ENCODE measurements around the gene ZNF639. TPM values are rescaled to one million over a fixed set of nuclear protein-coding genes. Genes with fewer than 3 reads are reported as not detected.
"Not testable (repeated sequence)": the region's sequence is repeated elsewhere in the genome, so short reads cannot be mapped to it uniquely, and the experiment has no call there.

Gene ZNF639
- polyA plus RNA-seq, 3 donors from 2014 or later = 40.0 to 54.8 (median 46.7) TPM

DNA sequence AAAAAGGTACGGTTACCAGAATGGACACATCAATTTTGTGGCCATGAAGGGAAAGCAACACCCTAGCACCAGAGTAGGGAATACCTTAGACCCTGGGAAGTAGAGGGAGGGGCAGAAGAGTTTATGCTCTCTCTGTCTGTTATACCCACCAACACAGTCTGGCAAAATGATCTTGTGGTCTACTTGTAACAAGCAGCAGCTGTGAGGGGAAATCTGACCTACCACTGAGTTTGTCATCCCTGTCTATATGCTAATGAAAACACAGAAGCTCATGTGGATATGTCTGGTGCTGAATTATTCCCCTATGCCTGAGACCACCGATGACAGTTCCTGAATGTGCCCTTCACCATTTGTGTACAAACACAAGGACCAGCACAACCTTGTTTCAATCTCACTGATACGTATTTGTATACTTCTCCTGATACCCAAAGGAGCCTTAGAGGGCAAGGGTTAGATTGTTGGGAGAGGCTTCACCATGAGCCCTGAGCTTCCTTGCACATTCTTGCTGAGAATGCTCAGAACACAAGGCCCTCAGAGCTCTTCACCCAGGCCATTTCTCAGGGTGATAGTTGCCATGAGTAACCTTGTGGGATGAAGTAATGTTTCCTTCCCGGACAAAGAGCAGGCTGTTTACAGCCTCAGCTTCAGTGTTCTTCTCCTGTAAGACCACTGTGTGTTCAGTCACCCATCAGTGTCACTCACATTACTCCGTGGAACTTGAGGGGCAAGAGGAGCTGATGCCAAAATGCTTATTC, 24.7 kb upstream of the ZNF639 start:
- no peaks in the 10 kb centered on the region for H3K36me3 Mint-ChIP-seq
- no peaks in the 10 kb centered on the region for H3K9me3 Mint-ChIP-seq

GRCh38 chr3:179299316-179299715, 23.5 kb upstream of the ZNF639 start:
- Mint-ChIP-seq H3K4me3 (no peak overlapping the region), H3K27ac (no peak overlapping the region), H3K27me3 (ENCODE audit: low read depth in 3 of 3) (peaks cover 0 to 5% (median 3%) of the 10 kb centered on the region in 3 donors), H3K4me1 (no peaks in the 10 kb centered on the region), H3K36me3 (no peaks in the 10 kb centered on the region), H3K9me3 (no peaks in the 10 kb centered on the region)
- no peak for DNase-seq

More for the DNA sequence above, 24.7 kb upstream of the ZNF639 start:
- no peaks in the 10 kb centered on the region for H3K4me1 Mint-ChIP-seq
- H3K27ac Mint-ChIP-seq = no peak overlapping the region
- no peak overlapping the region for H3K4me3 Mint-ChIP-seq
- H3K27me3 Mint-ChIP-seq (ENCODE audit: low read depth in 3 of 3) = peaks cover under 1 to 5% (median 3%) of the 10 kb centered on the region in 3 donors
- no peak for DNase-seq

DNA sequence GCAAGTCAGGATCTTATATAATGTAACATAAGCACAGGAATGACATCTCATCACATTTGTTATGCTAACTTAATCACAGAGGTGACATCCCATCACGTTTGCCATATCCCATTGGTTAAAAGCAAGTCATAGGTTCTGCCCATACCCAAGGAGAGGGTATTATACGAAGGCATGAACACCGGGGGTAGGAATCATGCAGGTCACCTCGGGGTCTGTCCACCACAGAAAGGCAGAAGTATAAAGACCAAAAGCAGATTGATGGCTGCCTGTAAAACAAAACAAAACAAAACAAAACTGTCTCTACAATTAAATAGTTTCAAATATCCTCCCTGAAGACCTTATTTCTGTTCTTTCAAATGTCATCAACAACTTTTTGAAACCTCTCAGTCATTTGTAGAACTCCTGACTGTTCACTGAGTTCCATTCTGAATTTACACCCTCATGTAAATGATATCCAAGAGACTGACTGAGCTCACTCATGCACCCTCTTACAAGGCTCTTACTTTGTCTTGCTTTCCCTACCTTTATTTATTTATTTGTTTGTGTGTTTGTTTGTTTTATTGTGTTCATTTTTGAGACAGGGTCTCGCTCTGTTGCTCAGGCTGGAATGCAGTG, 22.7 kb upstream of the ZNF639 start:
- H3K4me3 Mint-ChIP-seq = no peak overlapping the region
- no peaks in the 10 kb centered on the region for H3K36me3 Mint-ChIP-seq
- H3K4me1 Mint-ChIP-seq = no peaks in the 10 kb centered on the region
- H3K27me3 Mint-ChIP-seq (ENCODE audit: low read depth in 3 of 3) = peaks cover 0 to 3% (median 3%) of the 10 kb centered on the region in 3 donors
- DNase-seq = no peak
- H3K9me3 Mint-ChIP-seq = no peaks in the 10 kb centered on the region
- H3K27ac Mint-ChIP-seq = no peak overlapping the region

- DNase-seq = no peak
- Mint-ChIP-seq H3K36me3 (no peaks in the 10 kb centered on the region), H3K9me3 (no peaks in the 10 kb centered on the region), H3K4me1 (no peaks in the 10 kb centered on the region), H3K4me3 (no peak overlapping the region), H3K27me3 (ENCODE audit: low read depth in 3 of 3) (peaks cover 0 to 6% (median 3%) of the 10 kb centered on the region in 3 donors), H3K27ac (no peak overlapping the region)
Observed at GRCh38 chr3:179301645-179302044, 21.2 kb upstream of the ZNF639 start.

DNA sequence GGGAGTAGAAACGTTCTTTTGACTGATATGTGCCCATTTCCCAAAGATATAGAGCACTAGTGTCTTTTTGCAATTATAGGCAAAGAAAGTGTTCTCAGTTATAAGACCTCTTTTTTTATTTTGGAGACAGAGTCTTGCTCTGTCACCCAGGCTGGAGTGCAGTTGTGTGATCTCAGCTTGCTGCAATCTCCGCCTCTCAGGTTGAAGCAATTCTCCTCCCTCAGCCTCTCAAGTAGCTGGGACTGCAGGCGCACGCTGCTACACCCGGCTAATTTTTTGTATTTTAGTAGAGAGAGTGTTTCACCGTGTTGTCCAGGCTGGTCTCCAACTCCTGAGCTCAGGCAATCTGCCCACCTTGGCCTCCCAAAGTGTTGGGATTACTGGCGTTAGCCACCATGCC, 20.7 kb upstream of the ZNF639 start:
- H3K27me3 Mint-ChIP-seq (ENCODE audit: low read depth in 3 of 3) = peaks cover 0 to 4% (median 1%) of the 10 kb centered on the region in 3 donors
- no peaks in the 10 kb centered on the region for H3K9me3 Mint-ChIP-seq

DNA sequence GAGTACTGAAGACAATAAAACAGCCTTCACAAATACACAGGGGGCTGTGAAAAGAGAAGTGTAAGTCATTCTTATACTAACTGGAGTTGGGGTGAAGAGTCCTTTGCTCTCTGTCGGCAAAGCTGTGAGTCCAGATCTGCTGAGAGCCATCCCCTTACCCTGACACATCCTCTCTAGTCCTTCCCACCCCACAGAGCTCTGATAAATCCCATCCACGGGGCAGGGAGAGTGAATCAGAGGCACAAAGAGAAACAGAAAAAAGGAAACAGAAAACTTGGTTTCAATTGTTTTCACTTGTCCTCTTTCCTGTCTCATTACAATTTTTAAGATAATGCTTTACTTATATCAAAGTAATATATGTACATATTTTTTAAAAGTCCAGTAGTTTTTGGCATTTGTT, 18.2 kb upstream of the ZNF639 start:
- Mint-ChIP-seq H3K27me3 (ENCODE audit: low read depth in 3 of 3) (peaks cover 0 to 4% (median 1%) of the 10 kb centered on the region in 3 donors), H3K9me3 (no peaks in the 10 kb centered on the region), H3K27ac (no peak overlapping the region), H3K4me3 (no peak overlapping the region), H3K4me1 (no peaks in the 10 kb centered on the region), H3K36me3 (no peaks in the 10 kb centered on the region)
- DNase-seq = no peak

More for the DNA sequence above, 20.7 kb upstream of the ZNF639 start:
- H3K4me1 Mint-ChIP-seq = no peaks in the 10 kb centered on the region
- no peaks in the 10 kb centered on the region for H3K36me3 Mint-ChIP-seq
- H3K27ac Mint-ChIP-seq = no peak overlapping the region
- H3K4me3 Mint-ChIP-seq = no peak overlapping the region
- DNase-seq = no peak

DNA sequence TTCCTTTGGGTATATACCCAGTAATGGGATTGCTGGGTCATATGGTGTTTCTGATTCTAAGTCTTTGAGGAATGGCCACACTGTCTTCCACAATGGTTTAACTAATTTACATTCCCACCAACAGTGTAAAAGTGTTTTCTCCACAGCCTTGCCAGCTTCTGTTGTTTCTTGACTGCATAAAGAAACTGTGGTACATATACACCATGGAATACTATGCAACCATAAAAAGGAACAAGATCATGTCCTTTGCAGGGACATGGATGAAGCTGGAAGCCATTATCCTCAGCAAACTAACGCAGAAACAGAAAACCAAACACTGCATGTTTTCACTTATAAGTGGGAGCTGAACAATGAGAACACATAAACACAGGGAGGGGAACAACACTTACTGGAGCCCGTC, 15.5 kb upstream of the ZNF639 start:
- H3K4me1 Mint-ChIP-seq; H3K4me3 Mint-ChIP-seq; DNase-seq; H3K36me3 Mint-ChIP-seq; H3K9me3 Mint-ChIP-seq; H3K27me3 Mint-ChIP-seq (ENCODE audit: low read depth in 3 of 3); H3K27ac Mint-ChIP-seq: not testable (repeated sequence)

DNA sequence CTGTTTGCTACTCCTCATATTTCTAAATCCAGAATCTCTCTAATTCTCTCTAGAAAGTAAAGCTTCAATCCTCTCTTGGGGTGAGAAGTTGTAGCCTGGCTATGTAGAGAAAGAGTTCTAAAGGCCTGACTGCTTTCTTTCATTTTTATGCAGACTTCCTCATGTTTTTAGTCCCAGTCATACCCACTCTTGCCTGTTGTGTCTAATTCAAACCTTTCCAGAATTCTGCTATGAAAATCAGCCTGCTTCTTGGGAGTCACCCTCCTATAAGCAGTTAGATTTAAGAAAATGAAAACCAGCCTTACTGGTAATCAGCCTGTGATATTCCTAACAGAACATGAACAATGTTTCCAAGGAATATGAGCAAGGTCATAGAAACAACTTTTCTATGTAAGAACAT, 14.8 kb upstream of the ZNF639 start:
- Mint-ChIP-seq H3K36me3 (no peaks in the 10 kb centered on the region), H3K4me3 (no peak overlapping the region), H3K4me1 (no peaks in the 10 kb centered on the region), H3K9me3 (no peaks in the 10 kb centered on the region), H3K27ac (no peak overlapping the region), H3K27me3 (ENCODE audit: low read depth in 3 of 3) (peaks cover 0 to 7% (median 1%) of the 10 kb centered on the region in 3 donors)
- DNase-seq = no peak

DNA sequence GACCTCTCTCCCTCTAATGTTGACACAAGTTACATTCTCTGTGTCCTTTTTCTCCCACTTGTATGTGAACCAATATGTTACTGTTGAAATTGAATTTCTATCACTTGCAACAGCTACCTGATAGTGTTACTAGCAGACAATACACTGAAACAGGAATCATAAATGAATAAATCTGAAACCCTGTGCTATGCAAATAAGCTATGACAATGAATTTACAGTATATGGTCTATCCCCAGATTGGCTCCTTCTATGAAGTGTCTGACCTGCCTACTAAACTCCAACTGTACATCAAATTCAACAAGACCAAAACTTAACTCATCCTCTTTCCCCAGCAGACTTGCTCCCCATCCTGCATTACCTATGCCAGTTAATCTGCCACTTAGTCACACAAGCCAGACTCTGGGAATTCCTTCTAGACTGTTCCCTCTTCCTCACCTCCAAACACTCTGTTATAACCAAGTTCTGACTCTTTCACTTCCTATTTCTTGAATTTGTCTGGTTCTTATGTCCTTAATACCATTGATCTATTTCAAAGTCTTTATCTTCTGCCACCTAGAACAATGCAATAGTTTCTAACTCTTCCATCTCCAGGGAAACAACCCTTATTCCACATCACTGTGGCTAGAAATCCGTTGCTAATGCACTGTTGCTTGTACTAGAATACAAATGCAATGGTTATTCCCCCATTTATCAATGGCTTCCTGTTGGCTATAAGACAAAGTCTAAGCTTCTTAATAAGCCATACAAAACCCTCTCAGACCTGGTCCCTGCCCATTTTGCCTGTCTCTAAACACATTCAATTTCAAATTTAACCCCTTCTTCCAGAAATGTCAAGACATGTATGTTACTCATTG, 13.4 kb upstream of the ZNF639 start:
- H3K9me3 Mint-ChIP-seq = no peaks in the 10 kb centered on the region

GRCh38 chr3:179318876-179319275, 4.0 kb upstream of the ZNF639 start:
- no peak overlapping the region for H3K4me3 Mint-ChIP-seq
- H3K27ac Mint-ChIP-seq = no peak overlapping the region
- no peaks in the 10 kb centered on the region for H3K36me3 Mint-ChIP-seq

More for the DNA sequence above, 13.4 kb upstream of the ZNF639 start:
- Mint-ChIP-seq H3K4me1 (no peaks in the 10 kb centered on the region), H3K27ac (no peak overlapping the region), H3K36me3 (no peaks in the 10 kb centered on the region), H3K4me3 (no peak overlapping the region), H3K27me3 (ENCODE audit: low read depth in 3 of 3) (peaks cover 0 to 7% (median 1%) of the 10 kb centered on the region in 3 donors)
- no peak for DNase-seq

DNA sequence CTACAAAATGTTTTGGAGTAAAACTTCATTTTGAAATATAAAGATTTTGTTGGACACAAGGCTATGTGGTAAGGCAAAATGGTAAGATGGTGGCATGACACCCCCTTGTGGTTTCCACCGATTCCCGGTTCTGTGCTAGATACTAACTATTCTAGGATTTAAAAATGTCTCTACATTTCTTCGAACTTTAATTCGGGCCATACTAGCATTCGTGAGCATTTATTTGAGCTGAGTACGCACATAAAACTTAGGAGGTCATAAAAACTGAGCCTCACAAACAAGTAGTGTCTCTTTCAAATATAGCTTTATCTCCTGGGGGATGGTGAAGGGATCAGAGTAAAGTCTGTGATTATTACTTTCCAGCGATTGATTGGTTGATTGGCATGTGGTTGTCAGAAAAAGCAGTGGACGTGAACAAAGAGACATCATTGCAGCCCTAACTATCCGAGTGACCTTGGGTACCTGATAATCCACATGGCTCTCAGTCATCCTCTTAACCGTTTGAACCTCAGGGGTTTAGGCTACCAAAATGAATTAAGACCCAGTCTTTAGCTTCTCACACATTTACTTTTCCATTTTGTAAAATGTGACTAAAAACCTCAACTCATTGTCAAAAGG, 1.1 kb upstream of the ZNF639 start:
- Mint-ChIP-seq H3K9me3 (no peaks in the 10 kb centered on the region), H3K27me3 (ENCODE audit: low read depth in 3 of 3) (peaks cover 7 to 16% (median 13%) of the 10 kb centered on the region in 3 donors), H3K36me3 (no peaks in the 10 kb centered on the region), H3K4me3 (peak overlapping the region; percentile 81 to 86 (median 84)), H3K4me1 (peaks cover 31 to 35% of the 10 kb centered on the region in 2 donors), H3K27ac (peak overlapping the region; percentile 61 to 87 (median 76))
- peak in 1 of 3 donors; percentile 3 for DNase-seq

More at GRCh38 chr3:179318876-179319275, 4.0 kb upstream of the ZNF639 start:
- Mint-ChIP-seq H3K9me3 (no peaks in the 10 kb centered on the region), H3K27me3 (ENCODE audit: low read depth in 3 of 3) (peaks cover 7 to 13% (median 11%) of the 10 kb centered on the region in 3 donors), H3K4me1 (peaks cover 25 to 27% of the 10 kb centered on the region in 2 donors)
- DNase-seq = no peak

- Mint-ChIP-seq H3K4me1 (peaks cover 34 to 42% of the 10 kb centered on the region in 2 donors), H3K27ac (peak overlapping the region; percentile 90 to 96 (median 94)), H3K27me3 (ENCODE audit: low read depth in 3 of 3) (peaks cover 7 to 16% (median 13%) of the 10 kb centered on the region in 3 donors), H3K9me3 (no peaks in the 10 kb centered on the region), H3K36me3 (no peaks in the 10 kb centered on the region), H3K4me3 (peak overlapping the region; percentile 89 to 94 (median 93))
- peak; percentile 60 to 65 (median 63) for DNase-seq
Observed at GRCh38 chr3:179323197-179324110, 623 bp downstream of the ZNF639 start.

Measured in immature natural killer cell (primary cell).